Measurements from ENCODE around the gene PRKAG1. TPM values are rescaled to one million over a fixed set of nuclear protein-coding genes. Genes with fewer than 3 reads are reported as not detected.

Gene PRKAG1
- total and polyA plus RNA-seq, 2 donors (not counting 1 experiment from before 2014, with no cell fraction given) = 28.5 to 60.0 TPM

GRCh38 chr12:49041036-49041880 is 22.7 kb upstream of the PRKAG1 start:
- H3K36me3 ChIP-seq (replicated peaks in 1 of 2; ENCODE audit: control extremely low read depth in 1 of 2, control insufficient read depth in 1 of 2, extremely low read depth in 1 of 2, insufficient read depth in 2 of 2, low read length in 1 of 2) = peaks cover 2 to 95% of the 10 kb centered on the region in 2 experiments
- POLR2A ChIA-PET = interaction anchor here (0.6 kb wide), 1 partner anchor 29 kb away, joined by 3 read pairs; no protein-coding TSS in a partner anchor

More at GRCh38 chr12:49041036-49041880, 22.7 kb upstream of the PRKAG1 start:
- Histone ChIP-seq H3K4me3 (ENCODE audit: control extremely low read depth in 1 of 5, extremely low read depth in 1 of 5, insufficient read depth in 1 of 5, low read depth in 2 of 5, low read length in 4 of 5) (no peak overlapping the region), H3K9me3 (ENCODE audit: control extremely low read depth in 1 of 3, control insufficient read depth in 2 of 3, insufficient read depth in 1 of 3, low read length in 2 of 3) (no peaks in the 10 kb centered on the region), H3K4me2 (replicated peaks; ENCODE audit: low read depth, low read length, poor library complexity, severe bottlenecking) (no peak overlapping the region), H3K4me1 (ENCODE audit: control insufficient read depth in 2 of 2, insufficient read depth in 2 of 2, low read length in 2 of 2) (no peaks in the 10 kb centered on the region), H3K79me2 (ENCODE audit: control insufficient read depth, insufficient read depth, low read length) (peaks cover 41% of the 10 kb centered on the region), H3K9ac (ENCODE audit: low read length) (no peak overlapping the region), H4K20me1 (ENCODE audit: control insufficient read depth, insufficient read depth, low read length, poor library complexity, severe bottlenecking) (peaks cover 40% of the 10 kb centered on the region), H3K27ac (ENCODE audit: low read length in 2 of 2) (no peak overlapping the region), H2AFZ (ENCODE audit: insufficient read depth, low read depth, low read length, poor library complexity, severe bottlenecking) (no peak overlapping the region), H3K27me3 (replicated peaks in 1 of 4; ENCODE audit: control extremely low read depth in 1 of 4, control insufficient read depth in 3 of 4, insufficient read depth in 4 of 4, low read length in 3 of 4) (no peaks in the 10 kb centered on the region)
- Mint-ChIP-seq H3K9me3 (ENCODE audit: insufficient read depth) (no peaks in the 10 kb centered on the region), H3K27ac (no peak overlapping the region), H3K4me1 (peaks cover 2% of the 10 kb centered on the region), H3K4me3 (no peak overlapping the region), H3K27me3 (no peaks in the 10 kb centered on the region)
- intact Hi-C loops (cut with micrococcal nuclease) = no loop called here
- no peak for ATAC-seq (ENCODE audit: low read depth)
- TF ChIP-seq CTCF (IDR thresholded peaks at IDR 0.05) (no peak), EZH2 (IDR thresholded peaks at IDR 0.05; ENCODE audit: borderline replicate concordance, insufficient read depth, low read depth, low read length, poor library complexity, severe bottlenecking) (no peak)
- WGBS (ENCODE audit: insufficient coverage) = 94% methylated on average over 19 of the region's 31 CpGs
- CTCF ChIA-PET = interaction anchor here (0.8 kb wide), 1 partner anchor 22 kb away, joined by 3 read pairs; no protein-coding TSS in a partner anchor
- DNase-seq = no peak

Measured in B cell (primary cell).